Measurements from ENCODE around the gene GRB10.

GRB10 gene

DNA sequence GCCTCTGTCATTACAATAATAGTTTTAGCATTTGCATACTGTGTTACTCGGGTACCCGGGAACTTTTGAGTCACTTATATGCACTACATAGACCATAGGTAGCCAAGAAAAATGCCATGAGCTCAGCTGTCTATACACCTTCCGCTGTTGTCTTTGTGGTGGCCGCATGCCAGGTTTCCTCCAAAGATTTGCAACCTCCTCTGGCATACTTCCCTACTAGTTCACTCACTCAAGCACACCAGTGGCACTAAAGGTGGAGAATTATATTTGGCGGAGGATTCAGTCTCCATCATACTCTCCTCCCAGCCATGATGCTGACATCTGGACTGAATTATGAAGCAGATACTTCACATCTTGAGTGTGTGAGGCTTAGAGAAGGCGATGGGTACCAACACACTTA is 35.6 kb upstream of the GRB10 start:
- no peak overlapping the region for H3K27ac ChIP-seq (ENCODE audit: low read depth, low read length, severe bottlenecking)
- WGBS, 2 experiments (ENCODE audit: insufficient coverage in 2 of 2): 85 to 93% methylated on average over 3 to 4 of the region's 6 CpGs
- H3K4me3 ChIP-seq (ENCODE audit: extremely low read depth, insufficient read depth, low read length, poor library complexity, severe bottlenecking): no peak overlapping the region
- no peaks in the 10 kb centered on the region for H3K9me3 ChIP-seq (ENCODE audit: control insufficient read depth, low read length)
- no peaks in the 10 kb centered on the region for H3K36me3 ChIP-seq (ENCODE audit: control insufficient read depth, insufficient read depth, low read length)
- H3K4me1 ChIP-seq (ENCODE audit: control insufficient read depth, insufficient read depth, low read length, poor library complexity, severe bottlenecking): no peaks in the 10 kb centered on the region

GRCh38 chr7:50817561-50817960 is 34.9 kb upstream of the GRB10 start:
- Histone ChIP-seq H3K4me1 (ENCODE audit: control insufficient read depth, insufficient read depth, low read length, poor library complexity, severe bottlenecking) (peaks cover 2% of the 10 kb centered on the region), H3K27ac (ENCODE audit: low read depth, low read length, severe bottlenecking) (no peak overlapping the region), H3K4me3 (ENCODE audit: extremely low read depth, insufficient read depth, low read length, poor library complexity, severe bottlenecking) (no peak overlapping the region), H3K36me3 (ENCODE audit: control insufficient read depth, insufficient read depth, low read length) (no peaks in the 10 kb centered on the region), H3K9me3 (ENCODE audit: control insufficient read depth, low read length) (no peaks in the 10 kb centered on the region)
- no CpG with 5 or more reads among the region's 1 CpG for WGBS, 2 experiments (ENCODE audit: insufficient coverage in 2 of 2)

- WGBS, 2 experiments (ENCODE audit: insufficient coverage in 2 of 2): 100% methylated on average over 2 of the region's 3 CpGs; no CpG with 5 or more reads in 1 of the 2 experiments
- no peak overlapping the region for H3K27ac ChIP-seq (ENCODE audit: low read depth, low read length, severe bottlenecking)
- H3K9me3 ChIP-seq (ENCODE audit: control insufficient read depth, low read length): no peaks in the 10 kb centered on the region
- no peaks in the 10 kb centered on the region for H3K36me3 ChIP-seq (ENCODE audit: control insufficient read depth, insufficient read depth, low read length)
- H3K4me1 ChIP-seq (ENCODE audit: control insufficient read depth, insufficient read depth, low read length, poor library complexity, severe bottlenecking): peaks cover 2% of the 10 kb centered on the region
- H3K4me3 ChIP-seq (ENCODE audit: extremely low read depth, insufficient read depth, low read length, poor library complexity, severe bottlenecking): no peak overlapping the region
Observed at GRCh38 chr7:50815138-50815537, 32.4 kb upstream of the GRB10 start.

DNA sequence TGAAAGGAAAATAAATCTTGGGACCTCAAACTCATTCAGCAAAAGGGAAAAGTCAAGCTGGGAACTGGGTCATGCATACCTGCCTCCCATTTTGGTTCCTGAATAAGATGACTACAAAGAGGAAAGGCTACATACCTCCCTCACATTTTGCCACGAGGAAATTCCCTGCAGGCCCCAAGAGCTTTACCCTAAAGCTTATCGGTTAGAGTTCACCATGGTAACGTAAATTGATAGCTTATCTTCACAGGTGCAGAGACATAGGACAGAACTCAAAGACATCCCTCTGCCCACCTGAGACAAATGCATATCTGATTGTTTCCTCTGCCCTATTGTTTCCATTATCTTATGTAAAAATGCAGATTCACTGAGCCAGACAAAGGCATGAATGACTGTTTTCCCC is 31.5 kb upstream of the GRB10 start:
- Histone ChIP-seq H3K4me1 (ENCODE audit: control insufficient read depth, insufficient read depth, low read length, poor library complexity, severe bottlenecking) (peaks cover 2% of the 10 kb centered on the region), H3K4me3 (ENCODE audit: extremely low read depth, insufficient read depth, low read length, poor library complexity, severe bottlenecking) (no peak overlapping the region), H3K27ac (ENCODE audit: low read depth, low read length, severe bottlenecking) (no peak overlapping the region), H3K9me3 (ENCODE audit: control insufficient read depth, low read length) (no peaks in the 10 kb centered on the region), H3K36me3 (ENCODE audit: control insufficient read depth, insufficient read depth, low read length) (no peaks in the 10 kb centered on the region)
- 54 to 65% methylated on average over 2 to 3 of the region's 3 CpGs for WGBS, 2 experiments (ENCODE audit: insufficient coverage in 2 of 2)

GRCh38 chr7:50812841-50813475 is 30.3 kb upstream of the GRB10 start:
- Histone ChIP-seq H3K9me3 (ENCODE audit: control insufficient read depth, low read length) (no peaks in the 10 kb centered on the region), H3K4me3 (ENCODE audit: extremely low read depth, insufficient read depth, low read length, poor library complexity, severe bottlenecking) (no peak overlapping the region), H3K27ac (ENCODE audit: low read depth, low read length, severe bottlenecking) (no peak overlapping the region), H3K4me1 (ENCODE audit: control insufficient read depth, insufficient read depth, low read length, poor library complexity, severe bottlenecking) (peaks cover 2% of the 10 kb centered on the region), H3K36me3 (ENCODE audit: control insufficient read depth, insufficient read depth, low read length) (no peaks in the 10 kb centered on the region)
- 82 to 92% methylated on average over 1 of the region's 1 CpG for WGBS, 2 experiments (ENCODE audit: insufficient coverage in 2 of 2)

DNA sequence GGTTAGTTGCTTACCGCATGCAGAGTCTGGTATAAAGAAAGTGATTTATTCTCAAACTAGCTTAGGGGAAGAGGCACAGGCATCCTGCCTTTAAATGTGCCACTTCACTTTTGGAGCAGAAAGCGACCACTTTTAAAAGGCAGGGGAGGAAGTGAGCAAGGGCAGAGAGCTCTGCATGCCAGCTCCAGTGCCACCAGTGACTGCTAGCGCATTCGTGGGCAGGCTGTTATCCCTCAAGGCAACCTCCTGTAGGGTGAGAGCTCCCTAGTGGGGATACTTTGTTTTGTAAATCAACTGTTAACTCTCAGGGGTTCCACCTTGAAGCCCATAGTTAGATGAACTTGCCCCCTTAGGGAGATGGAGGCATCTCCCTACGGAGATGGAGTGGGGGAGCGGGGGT is 29.4 kb upstream of the GRB10 start:
- peaks cover 2% of the 10 kb centered on the region for H3K4me1 ChIP-seq (ENCODE audit: control insufficient read depth, insufficient read depth, low read length, poor library complexity, severe bottlenecking)
- no peak overlapping the region for H3K4me3 ChIP-seq (ENCODE audit: extremely low read depth, insufficient read depth, low read length, poor library complexity, severe bottlenecking)
- no peaks in the 10 kb centered on the region for H3K36me3 ChIP-seq (ENCODE audit: control insufficient read depth, insufficient read depth, low read length)
- 46 to 55% methylated on average over 2 to 4 of the region's 6 CpGs for WGBS, 2 experiments (ENCODE audit: insufficient coverage in 2 of 2)
- H3K27ac ChIP-seq (ENCODE audit: low read depth, low read length, severe bottlenecking): no peak overlapping the region
- H3K9me3 ChIP-seq (ENCODE audit: control insufficient read depth, low read length): no peaks in the 10 kb centered on the region

- 78 to 85% methylated on average over 13 to 14 of the region's 14 CpGs for WGBS, 2 experiments (ENCODE audit: insufficient coverage in 2 of 2)
- Histone ChIP-seq H3K36me3 (ENCODE audit: control insufficient read depth, insufficient read depth, low read length) (no peaks in the 10 kb centered on the region), H3K4me3 (ENCODE audit: extremely low read depth, insufficient read depth, low read length, poor library complexity, severe bottlenecking) (no peak overlapping the region), H3K4me1 (ENCODE audit: control insufficient read depth, insufficient read depth, low read length, poor library complexity, severe bottlenecking) (peaks cover 2% of the 10 kb centered on the region), H3K27ac (ENCODE audit: low read depth, low read length, severe bottlenecking) (no peak overlapping the region), H3K9me3 (ENCODE audit: control insufficient read depth, low read length) (no peaks in the 10 kb centered on the region)
Observed at GRCh38 chr7:50808282-50808888, 25.7 kb upstream of the GRB10 start.

- no peak overlapping the region for H3K4me3 ChIP-seq (ENCODE audit: extremely low read depth, insufficient read depth, low read length, poor library complexity, severe bottlenecking)
- H3K4me1 ChIP-seq (ENCODE audit: control insufficient read depth, insufficient read depth, low read length, poor library complexity, severe bottlenecking): no peaks in the 10 kb centered on the region
- H3K36me3 ChIP-seq (ENCODE audit: control insufficient read depth, insufficient read depth, low read length): no peaks in the 10 kb centered on the region
- H3K9me3 ChIP-seq (ENCODE audit: control insufficient read depth, low read length): no peaks in the 10 kb centered on the region
- H3K27ac ChIP-seq (ENCODE audit: low read depth, low read length, severe bottlenecking): no peak overlapping the region
- WGBS, 2 experiments (ENCODE audit: insufficient coverage in 2 of 2): 88 to 91% methylated on average over 7 to 11 of the region's 14 CpGs
Observed at GRCh38 chr7:50807026-50807730, 24.5 kb upstream of the GRB10 start.

DNA sequence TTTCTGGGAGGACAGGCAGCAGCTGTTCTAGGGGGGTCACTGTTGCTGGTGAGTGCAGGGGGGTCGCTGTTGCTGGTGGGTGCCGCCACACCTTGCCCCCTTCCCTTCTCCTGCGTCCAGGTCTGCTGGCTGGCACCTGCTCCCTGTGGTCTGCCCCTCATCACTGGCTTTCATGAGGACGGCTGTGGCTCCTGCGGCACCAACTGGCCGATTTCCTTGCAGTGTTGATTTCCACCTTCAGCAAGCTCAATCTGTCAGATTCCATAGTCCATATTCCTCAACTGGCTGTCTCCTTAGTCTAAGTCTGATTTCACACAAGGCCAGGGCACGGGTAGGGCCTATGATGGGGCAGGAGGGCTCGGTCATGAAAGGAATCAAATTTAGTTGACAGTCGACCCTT is 23.4 kb upstream of the GRB10 start:
- Histone ChIP-seq H3K4me3 (ENCODE audit: extremely low read depth, insufficient read depth, low read length, poor library complexity, severe bottlenecking) (no peak overlapping the region), H3K4me1 (ENCODE audit: control insufficient read depth, insufficient read depth, low read length, poor library complexity, severe bottlenecking) (no peaks in the 10 kb centered on the region), H3K27ac (ENCODE audit: low read depth, low read length, severe bottlenecking) (no peak overlapping the region), H3K9me3 (ENCODE audit: control insufficient read depth, low read length) (no peaks in the 10 kb centered on the region), H3K36me3 (ENCODE audit: control insufficient read depth, insufficient read depth, low read length) (no peaks in the 10 kb centered on the region)
- WGBS, 2 experiments (ENCODE audit: insufficient coverage in 2 of 2): 54 to 72% methylated on average over 7 to 9 of the region's 9 CpGs

GRCh38 chr7:50805447-50806125 is 22.9 kb upstream of the GRB10 start:
- H3K9me3 ChIP-seq (ENCODE audit: control insufficient read depth, low read length): no peaks in the 10 kb centered on the region
- H3K4me3 ChIP-seq (ENCODE audit: extremely low read depth, insufficient read depth, low read length, poor library complexity, severe bottlenecking): no peak overlapping the region
- no peaks in the 10 kb centered on the region for H3K4me1 ChIP-seq (ENCODE audit: control insufficient read depth, insufficient read depth, low read length, poor library complexity, severe bottlenecking)
- 73 to 100% methylated on average over 1 to 4 of the region's 5 CpGs for WGBS, 2 experiments (ENCODE audit: insufficient coverage in 2 of 2)
- no peaks in the 10 kb centered on the region for H3K36me3 ChIP-seq (ENCODE audit: control insufficient read depth, insufficient read depth, low read length)
- no peak overlapping the region for H3K27ac ChIP-seq (ENCODE audit: low read depth, low read length, severe bottlenecking)

All from mesodermal cell (in vitro differentiated cells).